Colonic mucosa (tissue), 4 donors: ENCODE measurements around the gene CNNM3. TPM values are rescaled to one million over a fixed set of nuclear protein-coding genes. Genes with fewer than 3 reads are reported as not detected.
A peak's percentile ranks its signal among the peaks of the same experiment; 100 is the strongest.

Experiments
- DNase-seq: peaks from one replicate; pipeline ENCODE4 v3.0.0-alpha.2; 2020
- H3K27ac ChIP-seq: fragments of 200-600 bp; one replicate; pipeline ENCODE4 v1.8.0; 2021
- H3K27me3 ChIP-seq: fragments of 200-600 bp; one replicate; pipeline ENCODE4 v1.8.0; 2021
- H3K36me3 ChIP-seq: fragments of 200-600 bp; one replicate; pipeline ENCODE4 v1.8.0; 2021
- H3K4me1 ChIP-seq: fragments of 200-600 bp; one replicate; pipeline ENCODE4 v1.8.0; 2021; ENCODE audit warnings: mild to moderate bottlenecking
- H3K4me3 ChIP-seq: fragments of 200-600 bp; one replicate; pipeline ENCODE4 v1.8.0; 2021
- H3K9ac ChIP-seq, 2 donors: one replicate each; pipeline ENCODE4 v1.7.0; 2013; ENCODE audit warnings: control low read depth in 2 of 2, low read depth in 2 of 2, low read length in 2 of 2
- H3K9me3 ChIP-seq: fragments of 200-600 bp; one replicate; pipeline ENCODE4 v1.8.0; 2021
- CTCF ChIP-seq: fragments of 200-600 bp; IDR thresholded peaks from one replicate; pipeline ENCODE4 v1.8.0; 2022; ENCODE audit warnings: antibody characterized with exemption, mild to moderate bottlenecking
- intact Hi-C: fragments of 100-400 bp; cut with DNase I; formaldehyde crosslinking; loops from one replicate; pipeline ENCODE4 v1.14.1; 2022
- microRNA-seq: library from miRNA; unstranded; fragments of <30 nt; microRNA quantifications from one replicate; pipeline ENCODE4, GENCODE V29; 2019
- total RNA-seq, 2 donors: library from RNA; stranded (reverse); fragmentation: NEBNext Ultra II Directional in 1 of 2; extraction: Animal tissue kit (Norgen Biotek cat#: 25700) in 1 of 2; gene quantifications; one replicate each; pipeline ENCODE4 v1.2.1, GENCODE V29; 2021
- donor health status: healthy.
- donor health status: DM: no; HTN: no; CAD: no.
- donor health status: DM: no; HTN: no; CAD: no.

CNNM3 gene
- total RNA-seq, 2 donors from 2014 or later, result 24.4 to 33.0 TPM

GRCh38 chr2:96882230-96882629, 66.2 kb downstream of the CNNM3 start:
- no peaks in the 10 kb centered on the region for H3K36me3 ChIP-seq
- no peak overlapping the region for H3K27ac ChIP-seq
- H3K27me3 ChIP-seq, result no peaks in the 10 kb centered on the region
- no peak overlapping the region for H3K9ac ChIP-seq
- H3K4me3 ChIP-seq, result no peak overlapping the region
- no peaks in the 10 kb centered on the region for H3K4me1 ChIP-seq
- DNase-seq, result no peak
- no peaks in the 10 kb centered on the region for H3K9me3 ChIP-seq
- intact Hi-C loops, result no loop called here
- no peak for TF ChIP-seq CTCF

- Histone ChIP-seq H3K4me3 (no peak overlapping the region), H3K9ac (no peak overlapping the region), H3K27me3 (no peaks in the 10 kb centered on the region), H3K9me3 (no peaks in the 10 kb centered on the region), H3K27ac (no peak overlapping the region), H3K36me3 (no peaks in the 10 kb centered on the region), H3K4me1 (no peaks in the 10 kb centered on the region)
- intact Hi-C loops, result no loop called here
- no peak for DNase-seq
- TF ChIP-seq CTCF, result no peak
Observed at GRCh38 chr2:96882906-96883305, 66.8 kb downstream of the CNNM3 start.

GRCh38 chr2:96883306-96883705, 67.2 kb downstream of the CNNM3 start:
- Histone ChIP-seq H3K4me1 (peaks cover 2% of the 10 kb centered on the region), H3K36me3 (no peaks in the 10 kb centered on the region), H3K9ac (no peak overlapping the region), H3K27me3 (no peaks in the 10 kb centered on the region), H3K27ac (no peak overlapping the region), H3K9me3 (no peaks in the 10 kb centered on the region), H3K4me3 (no peak overlapping the region)
- intact Hi-C loops, result no loop called here
- TF ChIP-seq CTCF, result no peak
- no peak for DNase-seq

Small RNAs within 50 kb of the gene (microRNA-seq; reads per million reads assigned to microRNA genes)
- gene MIR3127, result 27.6 reads per million, percentile 33 among the genes with 10 or more reads in this experiment

Other genes starting within 250 kb of the CNNM3 start
- gene KANSL3, start 178.0 kb upstream of the CNNM3 start, total RNA-seq, result 10 to 100 TPM; 33.6 to 36.5 TPM
- not detected for gene FER1L5, start 173.5 kb upstream of the CNNM3 start, total RNA-seq
- gene LMAN2L, start 76.2 kb upstream of the CNNM3 start, total RNA-seq, result 10 to 100 TPM; 13.5 to 24.7 TPM
- 100 to 1,000 TPM in 1 of 2 donors, 10 to 100 TPM in 1; 80.4 to 190 TPM for gene CNNM4, start 55.4 kb upstream of the CNNM3 start, total RNA-seq
- 1 to 10 TPM; 1.4 to 4.1 TPM for gene ANKRD23, start 27.8 kb downstream of the CNNM3 start, total RNA-seq
- gene ANKRD39, start 41.7 kb downstream of the CNNM3 start, total RNA-seq, result 10 to 100 TPM; 12.4 to 18.7 TPM
- 10 to 100 TPM; 13.0 to 17.2 TPM for gene SEMA4C, start 53.8 kb downstream of the CNNM3 start, total RNA-seq
- under 1 TPM in 1 of 2 donors, not detected in 1; 0.84 TPM for gene FAM178B, start 170.3 kb downstream of the CNNM3 start, total RNA-seq